Measurements from ENCODE around the gene ERP27.

DNA sequence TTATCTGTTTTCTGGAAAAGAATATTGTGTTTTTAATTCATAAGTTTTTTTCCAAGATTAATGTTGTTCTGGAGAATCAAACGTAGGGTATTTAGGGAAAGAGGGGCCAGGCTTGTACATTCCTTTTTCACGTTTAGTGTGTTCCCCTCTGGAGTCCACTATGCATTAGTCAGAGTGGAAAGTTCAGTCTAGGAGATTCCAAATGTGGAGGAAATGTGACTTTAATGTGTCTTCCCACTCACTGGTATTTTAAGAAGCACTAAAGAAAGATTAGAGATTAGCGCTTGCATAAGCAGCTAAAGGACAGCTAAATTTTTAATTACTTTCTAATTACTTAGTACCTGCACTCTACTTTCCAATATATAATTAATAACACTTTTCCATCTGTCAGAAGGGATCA is 30.1 kb upstream of the ERP27 start:
- TF ChIP-seq, protein P1, sequence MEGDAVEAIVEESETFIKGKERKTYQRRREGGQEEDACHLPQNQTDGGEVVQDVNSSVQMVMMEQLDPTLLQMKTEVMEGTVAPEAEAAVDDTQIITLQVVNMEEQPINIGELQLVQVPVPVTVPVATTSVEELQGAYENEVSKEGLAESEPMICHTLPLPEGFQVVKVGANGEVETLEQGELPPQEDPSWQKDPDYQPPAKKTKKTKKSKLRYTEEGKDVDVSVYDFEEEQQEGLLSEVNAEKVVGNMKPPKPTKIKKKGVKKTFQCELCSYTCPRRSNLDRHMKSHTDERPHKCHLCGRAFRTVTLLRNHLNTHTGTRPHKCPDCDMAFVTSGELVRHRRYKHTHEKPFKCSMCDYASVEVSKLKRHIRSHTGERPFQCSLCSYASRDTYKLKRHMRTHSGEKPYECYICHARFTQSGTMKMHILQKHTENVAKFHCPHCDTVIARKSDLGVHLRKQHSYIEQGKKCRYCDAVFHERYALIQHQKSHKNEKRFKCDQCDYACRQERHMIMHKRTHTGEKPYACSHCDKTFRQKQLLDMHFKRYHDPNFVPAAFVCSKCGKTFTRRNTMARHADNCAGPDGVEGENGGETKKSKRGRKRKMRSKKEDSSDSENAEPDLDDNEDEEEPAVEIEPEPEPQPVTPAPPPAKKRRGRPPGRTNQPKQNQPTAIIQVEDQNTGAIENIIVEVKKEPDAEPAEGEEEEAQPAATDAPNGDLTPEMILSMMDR (IDR thresholded peaks at IDR 0.05; ENCODE audit: low read length), result no peak
- no peak for TF ChIP-seq EZH2 (IDR thresholded peaks at IDR 0.05; ENCODE audit: borderline replicate concordance, low read length)

Measured in OCI-LY1 (cell line).